OCI-LY7 (cell line): ENCODE results near the gene TRAPPC10. TPM values are rescaled to one million over a fixed set of nuclear protein-coding genes. Genes with fewer than 3 reads are reported as not detected.

Experiments used
- BruUV-seq: library from RNA; stranded (reverse); fragments of 400-500 nt; replicated peaks from 2 replicates; lab custom pipeline; 2021; lab: Mats Ljungman, UMichigan
- CTCF ChIA-PET: fragments of 300-600 bp; sonication (Branson Sonifier 250); formaldehyde crosslinking; loops from one replicate; lab custom pipeline; 2022; ENCODE audit warnings: antibody characterized with exemption; ENCODE audit not compliant: unreplicated experiment; lab: Charles Lee
- POLR2A ChIA-PET: fragments of 300-600 bp; sonication (Branson Sonifier 250); formaldehyde crosslinking; loops from one replicate; lab custom pipeline; 2022; ENCODE audit warnings: antibody characterized with exemption; lab: Charles Lee
- DNase-seq: peaks from one replicate; pipeline ENCODE4 v3.0.0-alpha.2; 2015; ENCODE audit warnings: low spot score
- H2AFZ ChIP-seq: fragments of 200-600 bp; sonication (generic), shearing (Covaris generic); 2 replicates; pipeline ENCODE4 v1.6.1; 2014; ENCODE audit warnings: mild to moderate bottlenecking, antibody characterized with exemption, low read length, moderate library complexity
- H3K27ac ChIP-seq: fragments of 200-600 bp; sonication (generic); 2 replicates; pipeline ENCODE4 v1.5.1; 2014; ENCODE audit warnings: mixed run types, low read depth, mild to moderate bottlenecking, moderate library complexity, low read length, inconsistent platforms; ENCODE audit not compliant: poor library complexity, severe bottlenecking
- H3K36me3 ChIP-seq: fragments of 200-600 bp; sonication (generic); 2 replicates; pipeline ENCODE4 v1.6.1; 2014; ENCODE audit warnings: mild to moderate bottlenecking, antibody characterized with exemption, low read length, moderate library complexity, mixed read lengths; ENCODE audit not compliant: insufficient read depth
- H3K4me1 ChIP-seq: fragments of 200-600 bp; sonication (generic); 2 replicates; pipeline ENCODE4 v1.5.1; 2014; ENCODE audit warnings: mild to moderate bottlenecking, low read length; ENCODE audit not compliant: insufficient read depth, poor library complexity, severe bottlenecking
- H3K4me2 ChIP-seq: fragments of 200-600 bp; sonication (generic); 2 replicates; pipeline ENCODE4 v1.6.1; 2014; ENCODE audit warnings: mild to moderate bottlenecking, low read length
- H3K4me3 ChIP-seq: fragments of 200-600 bp; sonication (generic); 2 replicates; pipeline ENCODE4 v1.5.1; 2014; ENCODE audit warnings: mild to moderate bottlenecking, low read depth, low read length; ENCODE audit not compliant: poor library complexity, severe bottlenecking
- H3K79me2 ChIP-seq: fragments of 200-600 bp; sonication (generic); 2 replicates; pipeline ENCODE4 v1.6.1; 2016; ENCODE audit warnings: low read depth, mild to moderate bottlenecking, low read length, moderate library complexity, mixed read lengths; ENCODE audit not compliant: insufficient read depth
- H3K9me2 ChIP-seq: fragments of 200-600 bp; sonication (generic); 2 replicates; pipeline ENCODE4 v1.6.1; 2016; ENCODE audit warnings: mild to moderate bottlenecking, low read length, mixed read lengths; ENCODE audit not compliant: insufficient read depth
- H3K9me3 ChIP-seq: fragments of 200-600 bp; sonication (generic); 2 replicates; pipeline ENCODE4 v1.6.1; 2014; ENCODE audit warnings: mild to moderate bottlenecking, mixed run types, low read length, mixed read lengths
- H4K20me1 ChIP-seq: fragments of 200-600 bp; sonication (generic); 2 replicates; pipeline ENCODE4 v1.6.1; 2014; ENCODE audit warnings: mild to moderate bottlenecking, antibody characterized with exemption, low read length, moderate library complexity, mixed read lengths; ENCODE audit not compliant: insufficient read depth
- EZH2phosphoT487 ChIP-seq: fragments of 200-600 bp; sonication (generic); IDR thresholded peaks from 2 replicates; pipeline ENCODE4 v1.6.1; 2018; ENCODE audit warnings: low read depth, borderline replicate concordance, mild to moderate bottlenecking, mixed run types, antibody characterized with exemption, low read length, moderate library complexity, mixed read lengths
- intact Hi-C: fragments of 100-400 bp; cut with micrococcal nuclease; formaldehyde crosslinking; loops from one replicate; pipeline ENCODE4 v1.10.0; 2022; ENCODE audit not compliant: unreplicated experiment
- total RNA-seq, 2 experiments: library from RNA; depleted of rRNA in 1 of 2; stranded (reverse); fragments of >200 nt in 1 of 2; shearing (Covaris generic) in 1 of 2; gene quantifications; 2 replicates each; pipeline ENCODE4 v1.2.3, GENCODE V29; 2014 to 2022
- TF ChIP-seq, protein P1 (sequence below): fragments of 200-600 bp; sonication (generic); conservative IDR thresholded peaks from 2 replicates; pipeline ENCODE4 v1.5.1; 2014; ENCODE audit warnings: mild to moderate bottlenecking, antibody characterized with exemption, low read length, moderate library complexity, mixed read lengths

Gene TRAPPC10
- total RNA-seq, 2 experiments from 2014 or later, result 37.4 to 54.7 TPM

DNA sequence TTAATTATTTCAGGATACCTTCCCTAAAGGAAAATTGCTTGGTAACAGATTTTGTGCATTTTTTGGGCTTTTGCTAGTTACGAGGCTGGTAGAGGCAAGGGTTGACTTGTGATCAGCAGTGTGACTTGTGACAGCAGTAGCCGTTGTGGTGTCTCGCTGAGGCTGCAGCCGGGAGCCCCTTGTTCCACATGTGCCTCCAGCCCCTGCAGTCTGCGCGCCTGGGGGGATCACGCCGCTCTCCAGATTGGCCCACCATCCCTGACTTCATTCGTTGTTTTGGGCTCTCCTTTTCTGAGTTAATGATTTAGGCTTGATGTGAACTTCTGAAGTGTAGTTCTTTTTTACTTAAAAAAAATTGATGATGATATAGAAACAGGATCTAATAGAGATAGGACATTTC lies 41.5 kb downstream of the TRAPPC10 start:
- Histone ChIP-seq H3K4me3 (no peak overlapping the region), H2AFZ (no peak overlapping the region), H3K36me3 (peaks cover 29% of the 10 kb centered on the region), H3K4me2 (no peak overlapping the region), H3K4me1 (peaks cover 7% of the 10 kb centered on the region), H3K79me2 (no peaks in the 10 kb centered on the region), H3K9me3 (no peaks in the 10 kb centered on the region), H3K9me2 (no peaks in the 10 kb centered on the region), H3K27ac (no peak overlapping the region), H4K20me1 (no peaks in the 10 kb centered on the region)
- ChIA-PET POLR2A (interaction anchor here (0.6 kb wide), 1 partner anchor 29 kb away, joined by 3 read pairs; no protein-coding TSS in a partner anchor), CTCF (no interaction called here)
- no peak for DNase-seq
- TF ChIP-seq EZH2phosphoT487, result no peak
- TF ChIP-seq, protein P1, sequence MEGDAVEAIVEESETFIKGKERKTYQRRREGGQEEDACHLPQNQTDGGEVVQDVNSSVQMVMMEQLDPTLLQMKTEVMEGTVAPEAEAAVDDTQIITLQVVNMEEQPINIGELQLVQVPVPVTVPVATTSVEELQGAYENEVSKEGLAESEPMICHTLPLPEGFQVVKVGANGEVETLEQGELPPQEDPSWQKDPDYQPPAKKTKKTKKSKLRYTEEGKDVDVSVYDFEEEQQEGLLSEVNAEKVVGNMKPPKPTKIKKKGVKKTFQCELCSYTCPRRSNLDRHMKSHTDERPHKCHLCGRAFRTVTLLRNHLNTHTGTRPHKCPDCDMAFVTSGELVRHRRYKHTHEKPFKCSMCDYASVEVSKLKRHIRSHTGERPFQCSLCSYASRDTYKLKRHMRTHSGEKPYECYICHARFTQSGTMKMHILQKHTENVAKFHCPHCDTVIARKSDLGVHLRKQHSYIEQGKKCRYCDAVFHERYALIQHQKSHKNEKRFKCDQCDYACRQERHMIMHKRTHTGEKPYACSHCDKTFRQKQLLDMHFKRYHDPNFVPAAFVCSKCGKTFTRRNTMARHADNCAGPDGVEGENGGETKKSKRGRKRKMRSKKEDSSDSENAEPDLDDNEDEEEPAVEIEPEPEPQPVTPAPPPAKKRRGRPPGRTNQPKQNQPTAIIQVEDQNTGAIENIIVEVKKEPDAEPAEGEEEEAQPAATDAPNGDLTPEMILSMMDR, result no peak
- intact Hi-C loops, result no loop called here
- BruUV-seq, result no TSS peak

DNA sequence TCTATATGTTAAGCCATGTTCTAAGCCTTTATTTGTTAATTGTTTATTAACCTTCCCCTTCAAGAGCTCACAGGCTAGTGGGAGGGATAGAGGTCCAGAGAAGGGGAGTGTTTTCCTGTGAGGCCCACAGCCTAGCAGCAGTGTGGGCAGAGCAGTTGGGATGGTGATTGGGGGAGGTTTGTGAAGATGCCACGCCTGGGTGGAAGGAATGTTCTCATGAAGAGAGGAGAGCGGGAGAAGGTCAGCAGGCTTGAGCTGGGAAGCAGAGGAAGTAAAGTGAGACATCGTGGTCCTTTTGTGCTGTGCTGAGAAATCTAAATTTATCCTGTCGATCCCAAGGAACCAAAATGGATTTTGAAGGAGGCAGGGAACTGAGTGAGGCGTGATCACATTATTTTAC lies 42.6 kb downstream of the TRAPPC10 start:
- no peak for TF ChIP-seq EZH2phosphoT487
- TF ChIP-seq, protein P1, result no peak
- Histone ChIP-seq H2AFZ (no peak overlapping the region), H4K20me1 (no peaks in the 10 kb centered on the region), H3K9me2 (no peaks in the 10 kb centered on the region), H3K36me3 (peaks cover 38% of the 10 kb centered on the region), H3K79me2 (no peaks in the 10 kb centered on the region), H3K9me3 (no peaks in the 10 kb centered on the region), H3K4me2 (no peak overlapping the region), H3K4me3 (no peak overlapping the region), H3K27ac (no peak overlapping the region), H3K4me1 (peaks cover 7% of the 10 kb centered on the region)
- POLR2A ChIA-PET, result no interaction called here
- CTCF ChIA-PET, result no interaction called here
- no TSS peak for BruUV-seq
- intact Hi-C loops, result no loop called here
- no peak for DNase-seq

DNA sequence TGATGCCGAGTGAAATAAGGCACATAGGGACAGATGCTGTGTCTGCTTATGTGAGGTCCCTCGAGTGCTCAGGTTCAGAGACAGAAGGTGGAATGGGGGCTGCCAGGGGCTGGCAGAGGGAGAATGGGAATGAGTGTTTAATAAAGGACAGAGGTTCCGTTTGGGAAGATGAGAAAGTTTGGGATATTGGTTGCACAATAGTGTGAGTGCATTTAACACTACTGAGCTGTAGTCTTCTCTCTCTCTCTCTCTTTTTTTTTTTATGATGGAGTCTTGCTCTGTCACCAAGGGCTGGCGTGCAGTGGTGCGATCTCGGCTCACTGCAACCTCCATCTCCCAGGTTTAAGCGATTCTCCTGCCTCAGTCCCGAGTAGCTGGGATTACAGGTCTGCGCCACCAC lies 44.9 kb downstream of the TRAPPC10 start:
- no peaks in the 10 kb centered on the region for H3K79me2 ChIP-seq
- no peaks in the 10 kb centered on the region for H3K9me3 ChIP-seq
- H3K36me3 ChIP-seq, result peaks cover 50% of the 10 kb centered on the region
- no peak overlapping the region for H3K27ac ChIP-seq
- no peak overlapping the region for H3K4me3 ChIP-seq
- ChIA-PET CTCF (no interaction called here), POLR2A (interaction anchor here (0.7 to 0.9 kb wide), 2 partner anchors 16 to 24 kb away, joined by 3 read pairs; no protein-coding TSS in a partner anchor)
- no TSS peak for BruUV-seq
- H3K4me2 ChIP-seq, result no peak overlapping the region
- no peak overlapping the region for H2AFZ ChIP-seq
- no peak for DNase-seq
- no peaks in the 10 kb centered on the region for H3K4me1 ChIP-seq
- intact Hi-C loops, result no loop called here
- H3K9me2 ChIP-seq, result no peaks in the 10 kb centered on the region
- TF ChIP-seq EZH2phosphoT487, result no peak
- TF ChIP-seq, protein P1, result no peak
- H4K20me1 ChIP-seq, result no peaks in the 10 kb centered on the region
